ENCODE data around the gene MYBPHL. TPM values are rescaled to one million over a fixed set of nuclear protein-coding genes. Genes with fewer than 3 reads are reported as not detected.

Gene MYBPHL
- total RNA-seq, 1 donor from 2014 or later: not detected

DNA sequence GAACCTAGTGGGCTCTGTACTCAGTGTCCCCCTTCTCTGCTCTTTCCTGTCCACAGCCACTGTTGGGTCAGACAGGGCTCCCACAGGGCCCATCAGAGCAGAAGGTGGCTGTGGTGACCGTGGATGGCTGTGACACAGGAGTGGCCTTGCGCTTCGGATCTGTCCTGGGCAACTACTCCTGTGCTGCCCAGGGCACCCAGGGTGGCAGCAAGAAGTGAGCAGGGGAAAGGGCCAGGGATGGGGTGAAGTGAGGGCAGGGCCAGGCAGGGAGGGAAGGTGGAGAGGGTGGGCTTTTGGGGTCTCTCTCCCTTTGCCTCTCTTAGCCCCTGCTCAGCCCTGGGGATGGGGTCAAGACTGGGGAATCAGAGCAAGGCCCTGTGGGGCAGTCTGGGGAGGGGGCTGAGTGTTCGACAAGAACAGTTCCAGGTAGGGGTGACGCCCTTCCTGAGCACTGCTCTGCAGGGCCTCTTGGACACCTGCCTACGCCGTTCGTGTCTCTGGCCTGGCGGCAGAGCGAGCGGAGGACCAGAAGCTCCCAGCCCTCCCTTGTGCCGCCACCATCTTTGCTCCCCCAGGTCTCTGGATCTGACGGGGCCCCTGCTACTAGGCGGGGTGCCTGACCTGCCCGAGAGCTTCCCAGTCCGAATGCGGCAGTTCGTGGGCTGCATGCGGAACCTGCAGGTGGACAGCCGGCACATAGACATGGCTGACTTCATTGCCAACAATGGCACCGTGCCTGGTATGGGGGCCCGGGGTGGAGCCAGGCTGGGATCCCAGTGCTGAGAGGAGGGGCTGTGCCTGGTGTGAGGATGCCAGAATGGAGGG lies 44.4 kb downstream of the MYBPHL start:
- Mint-ChIP-seq H3K4me3 (ENCODE audit: unreplicated experiment) (no peak overlapping the region), H3K27me3 (ENCODE audit: unreplicated experiment) (peaks cover 14% of the 10 kb centered on the region), H3K36me3 (ENCODE audit: low read depth, unreplicated experiment) (no peaks in the 10 kb centered on the region), H3K9me3 (ENCODE audit: unreplicated experiment) (no peaks in the 10 kb centered on the region), H3K4me1 (ENCODE audit: unreplicated experiment) (peaks cover 2% of the 10 kb centered on the region), H3K27ac (ENCODE audit: unreplicated experiment) (no peak overlapping the region)
- DNase-seq (ENCODE audit: low spot score): no peak
- TF ChIP-seq, protein P1, sequence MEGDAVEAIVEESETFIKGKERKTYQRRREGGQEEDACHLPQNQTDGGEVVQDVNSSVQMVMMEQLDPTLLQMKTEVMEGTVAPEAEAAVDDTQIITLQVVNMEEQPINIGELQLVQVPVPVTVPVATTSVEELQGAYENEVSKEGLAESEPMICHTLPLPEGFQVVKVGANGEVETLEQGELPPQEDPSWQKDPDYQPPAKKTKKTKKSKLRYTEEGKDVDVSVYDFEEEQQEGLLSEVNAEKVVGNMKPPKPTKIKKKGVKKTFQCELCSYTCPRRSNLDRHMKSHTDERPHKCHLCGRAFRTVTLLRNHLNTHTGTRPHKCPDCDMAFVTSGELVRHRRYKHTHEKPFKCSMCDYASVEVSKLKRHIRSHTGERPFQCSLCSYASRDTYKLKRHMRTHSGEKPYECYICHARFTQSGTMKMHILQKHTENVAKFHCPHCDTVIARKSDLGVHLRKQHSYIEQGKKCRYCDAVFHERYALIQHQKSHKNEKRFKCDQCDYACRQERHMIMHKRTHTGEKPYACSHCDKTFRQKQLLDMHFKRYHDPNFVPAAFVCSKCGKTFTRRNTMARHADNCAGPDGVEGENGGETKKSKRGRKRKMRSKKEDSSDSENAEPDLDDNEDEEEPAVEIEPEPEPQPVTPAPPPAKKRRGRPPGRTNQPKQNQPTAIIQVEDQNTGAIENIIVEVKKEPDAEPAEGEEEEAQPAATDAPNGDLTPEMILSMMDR (IDR thresholded peaks at IDR 0.05; ENCODE audit: unreplicated experiment): no peak

DNA sequence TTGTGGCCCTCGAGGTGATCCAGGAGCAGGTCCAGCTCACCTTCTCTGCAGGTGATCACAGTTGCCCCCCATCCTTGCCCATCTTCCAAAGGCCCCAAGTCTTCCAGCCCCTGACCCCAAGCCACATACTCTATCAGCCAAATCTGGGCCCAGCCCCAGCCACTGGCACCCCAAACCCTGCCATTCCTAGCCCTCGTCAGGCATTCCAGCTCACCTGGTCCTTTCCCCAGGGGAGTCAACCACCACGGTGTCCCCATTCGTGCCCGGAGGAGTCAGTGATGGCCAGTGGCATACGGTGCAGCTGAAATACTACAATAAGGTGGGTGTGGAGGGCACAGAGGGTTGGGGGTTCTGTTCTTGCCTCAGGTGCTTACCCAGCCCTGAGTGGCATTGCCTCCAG lies 45.2 kb downstream of the MYBPHL start:
- Mint-ChIP-seq H3K4me3 (ENCODE audit: unreplicated experiment) (no peak overlapping the region), H3K27me3 (ENCODE audit: unreplicated experiment) (peaks cover 14% of the 10 kb centered on the region), H3K9me3 (ENCODE audit: unreplicated experiment) (no peaks in the 10 kb centered on the region), H3K36me3 (ENCODE audit: low read depth, unreplicated experiment) (no peaks in the 10 kb centered on the region), H3K4me1 (ENCODE audit: unreplicated experiment) (peaks cover 2% of the 10 kb centered on the region), H3K27ac (ENCODE audit: unreplicated experiment) (peak overlapping the region; percentile 67)
- no peak for DNase-seq (ENCODE audit: low spot score)
- TF ChIP-seq, protein P1 (IDR thresholded peaks at IDR 0.05; ENCODE audit: unreplicated experiment): no peak

DNA sequence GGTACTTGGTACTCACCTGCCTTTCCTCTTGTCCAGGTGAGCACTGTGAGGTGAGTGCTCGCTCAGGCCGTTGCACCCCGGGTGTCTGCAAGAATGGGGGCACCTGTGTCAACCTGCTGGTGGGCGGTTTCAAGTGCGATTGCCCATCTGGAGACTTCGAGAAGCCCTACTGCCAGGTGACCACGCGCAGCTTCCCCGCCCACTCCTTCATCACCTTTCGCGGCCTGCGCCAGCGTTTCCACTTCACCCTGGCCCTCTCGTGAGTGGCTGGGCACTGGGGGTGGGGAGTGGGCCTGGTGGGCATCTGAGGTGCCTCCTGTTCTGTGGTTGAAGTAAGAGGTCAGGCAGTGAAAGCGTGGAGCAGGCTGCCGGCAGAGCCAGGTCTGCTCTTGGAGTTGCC lies 45.8 kb downstream of the MYBPHL start:
- TF ChIP-seq, protein P1 (IDR thresholded peaks at IDR 0.05; ENCODE audit: unreplicated experiment): no peak
- no peak for DNase-seq (ENCODE audit: low spot score)
- Mint-ChIP-seq H3K27me3 (ENCODE audit: unreplicated experiment) (peaks cover 14% of the 10 kb centered on the region), H3K4me1 (ENCODE audit: unreplicated experiment) (peaks cover 2% of the 10 kb centered on the region), H3K36me3 (ENCODE audit: low read depth, unreplicated experiment) (no peaks in the 10 kb centered on the region), H3K9me3 (ENCODE audit: unreplicated experiment) (no peaks in the 10 kb centered on the region), H3K27ac (ENCODE audit: unreplicated experiment) (no peak overlapping the region), H3K4me3 (ENCODE audit: unreplicated experiment) (no peak overlapping the region)

DNA sequence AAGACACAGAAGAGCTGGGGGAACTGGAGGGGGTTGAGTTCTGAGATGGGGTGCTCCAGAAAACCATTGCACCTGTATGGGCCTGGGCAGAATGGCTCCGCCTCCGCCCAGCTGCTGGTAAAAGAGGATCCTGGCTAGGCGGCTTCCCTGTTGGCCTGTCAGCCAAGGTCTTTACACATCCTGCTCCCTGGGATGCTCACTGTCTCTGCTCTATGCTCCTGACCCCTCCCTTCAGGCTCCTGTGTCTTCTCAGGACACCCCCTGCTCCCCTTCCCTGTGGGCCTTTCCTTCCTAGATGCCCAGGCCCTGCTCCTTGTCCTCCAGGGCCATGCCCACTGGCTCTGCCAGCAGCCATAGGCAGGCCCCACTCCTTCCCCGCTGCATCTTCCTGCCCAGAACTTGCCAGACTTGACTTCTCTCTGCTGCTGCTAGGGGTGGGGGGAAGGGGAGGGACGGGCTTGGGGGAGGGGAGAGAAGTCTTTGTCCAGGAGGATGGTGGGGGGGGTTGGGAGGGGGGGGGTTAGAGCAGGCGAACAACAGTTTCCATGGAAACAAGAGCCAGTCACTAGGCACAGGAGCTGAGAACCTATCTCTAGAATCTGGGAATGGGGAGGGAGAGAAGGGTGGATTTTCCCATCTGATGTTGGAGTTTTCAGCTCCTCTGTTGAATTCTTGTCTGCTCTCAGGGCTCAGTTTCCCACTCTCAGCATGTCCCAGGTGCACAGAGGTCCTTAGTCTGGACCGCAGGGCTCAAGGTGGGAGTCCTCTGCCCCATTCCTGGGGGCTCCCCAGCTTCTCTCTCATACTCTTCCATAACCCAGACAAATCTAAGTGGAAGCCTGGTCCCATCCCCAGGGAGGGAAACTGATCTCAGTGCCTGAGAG lies 46.9 kb downstream of the MYBPHL start:
- Mint-ChIP-seq H3K36me3 (ENCODE audit: low read depth, unreplicated experiment) (no peaks in the 10 kb centered on the region), H3K27ac (ENCODE audit: unreplicated experiment) (no peak overlapping the region), H3K9me3 (ENCODE audit: unreplicated experiment) (no peaks in the 10 kb centered on the region), H3K27me3 (ENCODE audit: unreplicated experiment) (peaks cover 16% of the 10 kb centered on the region), H3K4me3 (ENCODE audit: unreplicated experiment) (no peak overlapping the region), H3K4me1 (ENCODE audit: unreplicated experiment) (peaks cover 8% of the 10 kb centered on the region)
- TF ChIP-seq, protein P1 (IDR thresholded peaks at IDR 0.05; ENCODE audit: unreplicated experiment): no peak
- no peak for DNase-seq (ENCODE audit: low spot score)
